SJSA1 (cell line): ENCODE measurements around the gene SLC38A8. TPM values are rescaled to one million over a fixed set of nuclear protein-coding genes. Genes with fewer than 3 reads are reported as not detected.

ENCODE experiments used
- DNase-seq, 2 experiments: peaks; one replicate each; pipeline ENCODE4 v3.0.0-alpha.2; 2015 to 2020; ENCODE audit warnings: low spot score in 2 of 2, low read depth in 1 of 2
- H3K27ac ChIP-seq: fragments of 250-450 bp; sonication (Bioruptor Pico); 2 replicates; pipeline ENCODE4 v1.5.1; 2020; ENCODE audit warnings: mild to moderate bottlenecking, moderate library complexity
- H3K27me3 ChIP-seq: fragments of 250-450 bp; sonication (Bioruptor Pico); replicated peaks from 2 replicates; pipeline ENCODE4 v1.5.1; 2020; ENCODE audit warnings: mild to moderate bottlenecking, moderate library complexity
- H3K36me3 ChIP-seq: fragments of 250-450 bp; sonication (Bioruptor Pico); 2 replicates; pipeline ENCODE4 v1.5.1; 2020; ENCODE audit warnings: mild to moderate bottlenecking
- H3K4me1 ChIP-seq: fragments of 250-450 bp; sonication (Bioruptor Pico); replicated peaks from 2 replicates; pipeline ENCODE4 v1.6.1; 2021; ENCODE audit warnings: mild to moderate bottlenecking
- H3K4me3 ChIP-seq: fragments of 250-450 bp; sonication (Bioruptor Pico); 2 replicates; pipeline ENCODE4 v1.5.1; 2020; ENCODE audit warnings: mild to moderate bottlenecking
- H3K9me3 ChIP-seq: fragments of 250-450 bp; sonication (Bioruptor Pico); replicated peaks from 2 replicates; pipeline ENCODE4 v1.5.1; 2020; ENCODE audit warnings: mild to moderate bottlenecking
- total RNA-seq: library from RNA; depleted of rRNA; stranded (reverse); fragments of >200 nt; shearing (Covaris generic); gene quantifications from 2 replicates; pipeline ENCODE4 v1.2.3, GENCODE V29; 2014; rRNA removed

Gene SLC38A8
- total RNA-seq, 1 experiment from 2014 or later, result not detected

GRCh38 chr16:83968306-83968851 is 74.2 kb downstream of the SLC38A8 start:
- H3K27ac ChIP-seq, result no peak overlapping the region
- DNase-seq, result no peak
- H3K36me3 ChIP-seq, result peaks cover 12% of the 10 kb centered on the region
- peaks cover 13% of the 10 kb centered on the region for H3K27me3 ChIP-seq
- no peak overlapping the region for H3K4me3 ChIP-seq
- H3K4me1 ChIP-seq, result peaks cover 2% of the 10 kb centered on the region; the same call in 1 of the 2 replicates
- no peaks in the 10 kb centered on the region for H3K9me3 ChIP-seq

GRCh38 chr16:83967838-83968305 is 74.7 kb downstream of the SLC38A8 start, which contains the start of gene NECAB2:
NECAB2 (plus strand) TSS chr16:83968244; CDS start chr16:83968649, 405 bp downstream.
- no peak within 1 kb of the TSS for H3K4me3 ChIP-seq

GRCh38 chr16:83967091-83967490 is 75.5 kb downstream of the SLC38A8 start:
- H3K4me1 ChIP-seq, result peaks cover 2% of the 10 kb centered on the region; the same call in 1 of the 2 replicates
- H3K27me3 ChIP-seq, result peaks cover 13% of the 10 kb centered on the region
- no peak overlapping the region for H3K27ac ChIP-seq
- peaks cover 21% of the 10 kb centered on the region for H3K36me3 ChIP-seq
- no peak overlapping the region for H3K4me3 ChIP-seq
- DNase-seq, result no peak
- H3K9me3 ChIP-seq, result no peaks in the 10 kb centered on the region

More at GRCh38 chr16:83967838-83968305, 74.7 kb downstream of the SLC38A8 start, which contains the start of gene NECAB2:
- no peaks in the 10 kb centered on the region for H3K9me3 ChIP-seq
- DNase-seq, result no peak
- H3K27ac ChIP-seq, result no peak within 1 kb of the TSS
- peaks cover 15% of the 10 kb centered on the region for H3K36me3 ChIP-seq
- H3K4me1 ChIP-seq, result peaks cover 2% of the 10 kb centered on the region; the same call in 1 of the 2 replicates
- H3K27me3 ChIP-seq, result peaks cover 13% of the 10 kb centered on the region

- Histone ChIP-seq H3K27ac (no peak overlapping the region), H3K4me3 (no peak overlapping the region), H3K27me3 (peaks cover 13% of the 10 kb centered on the region), H3K9me3 (no peaks in the 10 kb centered on the region), H3K36me3 (peaks cover 26% of the 10 kb centered on the region), H3K4me1 (peaks cover 2% of the 10 kb centered on the region; the same call in 1 of the 2 replicates)
- no peak for DNase-seq
Observed at GRCh38 chr16:83966153-83966696, 76.4 kb downstream of the SLC38A8 start.

- no peak overlapping the region for H3K4me3 ChIP-seq
- H3K27me3 ChIP-seq, result peaks cover 13% of the 10 kb centered on the region
- no peak for DNase-seq
Observed at GRCh38 chr16:83965444-83966152, 77.0 kb downstream of the SLC38A8 start.

GRCh38 chr16:83964684-83965443 is 77.7 kb downstream of the SLC38A8 start:
- Histone ChIP-seq H3K27me3 (peaks cover 9% of the 10 kb centered on the region), H3K9me3 (no peaks in the 10 kb centered on the region), H3K27ac (no peak overlapping the region), H3K4me3 (no peak overlapping the region), H3K36me3 (peaks cover 40% of the 10 kb centered on the region), H3K4me1 (peaks cover 2% of the 10 kb centered on the region; the same call in 1 of the 2 replicates)
- no peak for DNase-seq

More at GRCh38 chr16:83965444-83966152, 77.0 kb downstream of the SLC38A8 start:
- Histone ChIP-seq H3K9me3 (no peaks in the 10 kb centered on the region), H3K36me3 (peaks cover 32% of the 10 kb centered on the region), H3K27ac (no peak overlapping the region), H3K4me1 (peaks cover 2% of the 10 kb centered on the region; the same call in 1 of the 2 replicates)

- Histone ChIP-seq H3K4me3 (no peak overlapping the region), H3K9me3 (no peaks in the 10 kb centered on the region), H3K36me3 (peaks cover 53% of the 10 kb centered on the region), H3K27ac (no peak overlapping the region), H3K27me3 (no peaks in the 10 kb centered on the region), H3K4me1 (no peaks in the 10 kb centered on the region)
- DNase-seq, result no peak
Observed at GRCh38 chr16:83963277-83964119, 79.1 kb downstream of the SLC38A8 start.

- Histone ChIP-seq H3K27ac (no peak overlapping the region), H3K9me3 (no peaks in the 10 kb centered on the region), H3K4me1 (no peaks in the 10 kb centered on the region), H3K36me3 (peaks cover 61% of the 10 kb centered on the region), H3K27me3 (no peaks in the 10 kb centered on the region), H3K4me3 (no peak overlapping the region)
- DNase-seq, result no peak
Observed at GRCh38 chr16:83961591-83961990, 81.0 kb downstream of the SLC38A8 start.

- DNase-seq, result no peak
- Histone ChIP-seq H3K27ac (no peak overlapping the region), H3K4me3 (no peak overlapping the region), H3K27me3 (no peaks in the 10 kb centered on the region), H3K36me3 (peaks cover 64% of the 10 kb centered on the region), H3K9me3 (no peaks in the 10 kb centered on the region), H3K4me1 (no peaks in the 10 kb centered on the region)
Observed at GRCh38 chr16:83960521-83961249, 81.9 kb downstream of the SLC38A8 start.

Other genes with a start within 250 kb of the SLC38A8 start
- gene HSBP1, start 234.8 kb downstream of the SLC38A8 start, total RNA-seq, result 53.5 and 54.3 TPM in 2 replicates
- 2.2 and 2.8 TPM in 2 replicates for gene MLYCD, start 143.7 kb downstream of the SLC38A8 start, total RNA-seq
- gene OSGIN1, start 89.6 kb downstream of the SLC38A8 start, total RNA-seq, result 1.7 and 6.4 TPM in 2 replicates
- gene NECAB2, start 74.6 kb downstream of the SLC38A8 start, total RNA-seq, result not detected in 2 replicates
- gene MBTPS1, start 74.1 kb upstream of the SLC38A8 start, total RNA-seq, result 64.9 and 65.0 TPM in 2 replicates
- gene HSDL1, start 102.4 kb upstream of the SLC38A8 start, total RNA-seq, result 29.0 and 36.4 TPM in 2 replicates
- not detected in 2 replicates for gene DNAAF1, start 102.5 kb upstream of the SLC38A8 start, total RNA-seq
- 16.8 and 20.5 TPM in 2 replicates for gene TAF1C, start 144.3 kb upstream of the SLC38A8 start, total RNA-seq
- gene ADAD2, start 148.4 kb upstream of the SLC38A8 start, total RNA-seq, result not detected in 2 replicates
- not detected in 2 replicates for gene KCNG4, start 197.2 kb upstream of the SLC38A8 start, total RNA-seq